Activated T-cell treated with anti-CD3 and anti-CD28 coated beads for 4 hours (primary cell): ENCODE results near the gene PDZRN4.
"Not testable (repeated sequence)": the region's sequence is repeated elsewhere in the genome, so short reads cannot be mapped to it uniquely, and the experiment has no call there.

ENCODE experiments used
- DNase-seq: peaks from one replicate; pipeline ENCODE4 v3.0.0-alpha.2; 2020

PDZRN4 gene

GRCh38 chr12:41188058-41188840 is at the start of gene PDZRN4:
PDZRN4 (plus strand) TSS chr12:41188320.
- no peak for DNase-seq

GRCh38 chr12:41140117-41140516 is 48.0 kb upstream of the PDZRN4 start:
- DNase-seq: no peak

GRCh38 chr12:41141104-41141503 is 47.0 kb upstream of the PDZRN4 start:
- DNase-seq: no peak

GRCh38 chr12:41142376-41142775 is 45.7 kb upstream of the PDZRN4 start:
- DNase-seq: no peak

GRCh38 chr12:41151793-41152192 is 36.3 kb upstream of the PDZRN4 start:
- no peak for DNase-seq

GRCh38 chr12:41162461-41162860 is 25.7 kb upstream of the PDZRN4 start:
- DNase-seq: no peak

- no peak for DNase-seq
Measured at GRCh38 chr12:41167701-41168100, 20.4 kb upstream of the PDZRN4 start.

GRCh38 chr12:41174602-41175001 is 13.5 kb upstream of the PDZRN4 start:
- no peak for DNase-seq

GRCh38 chr12:41179507-41179906 is 8.6 kb upstream of the PDZRN4 start:
- not testable (repeated sequence) for DNase-seq

- no peak for DNase-seq
Measured at GRCh38 chr12:41184864-41185263, 3.3 kb upstream of the PDZRN4 start.

- DNase-seq: no peak
Measured at GRCh38 chr12:41186026-41186425, 2.1 kb upstream of the PDZRN4 start.

- no peak for DNase-seq
Measured at GRCh38 chr12:41188841-41189394, 798 bp downstream of the PDZRN4 start.

GRCh38 chr12:41189395-41190251 is 1.5 kb downstream of the PDZRN4 start:
- DNase-seq: no peak

GRCh38 chr12:41190338-41190737 is 2.2 kb downstream of the PDZRN4 start:
- DNase-seq: no peak

- DNase-seq: not testable (repeated sequence)
Measured at GRCh38 chr12:41191549-41191948, 3.4 kb downstream of the PDZRN4 start.

- DNase-seq: no peak
Measured at GRCh38 chr12:41193311-41193710, 5.2 kb downstream of the PDZRN4 start.

- DNase-seq: no peak
Measured at GRCh38 chr12:41202051-41202450, 13.9 kb downstream of the PDZRN4 start.

GRCh38 chr12:41205070-41205709 is 17.1 kb downstream of the PDZRN4 start:
- DNase-seq: no peak

- DNase-seq: no peak
Measured at GRCh38 chr12:41206298-41206697, 18.2 kb downstream of the PDZRN4 start.

- no peak for DNase-seq
Measured at GRCh38 chr12:41211448-41211847, 23.3 kb downstream of the PDZRN4 start.

- no peak for DNase-seq
Measured at GRCh38 chr12:41212625-41213024, 24.5 kb downstream of the PDZRN4 start.

- DNase-seq: no peak
Measured at GRCh38 chr12:41213107-41213506, 25.0 kb downstream of the PDZRN4 start.

GRCh38 chr12:41213648-41214047 is 25.5 kb downstream of the PDZRN4 start:
- no peak for DNase-seq
